Breast epithelium (tissue), 4 donors: ENCODE data around the gene ADM. TPM values are rescaled to one million over a fixed set of nuclear protein-coding genes. Genes with fewer than 3 reads are reported as not detected.

Experiments used
- DNase-seq, 2 donors: peaks; one replicate each; pipeline ENCODE4 v3.0.0-alpha.2; 2019; ENCODE audit warnings: low spot score in 2 of 2
- H3K27ac ChIP-seq, 2 donors: fragments of 200-600 bp; sonication (generic) in 1 of 2; one replicate each; pipeline ENCODE4 v1.5.1; 2016 to 2019; ENCODE audit warnings: mild to moderate bottlenecking in 1 of 2
- H3K27me3 ChIP-seq, 2 donors: fragments of 200-600 bp; sonication (generic) in 1 of 2; one replicate each; pipeline versions ENCODE4 v1.5.1 to v1.6.0; 2017 to 2019; ENCODE audit warnings: control low read depth in 1 of 2, mild to moderate bottlenecking in 1 of 2
- H3K36me3 ChIP-seq: fragments of 200-600 bp; one replicate; pipeline ENCODE4 v1.5.1; 2019
- H3K4me1 ChIP-seq, 2 donors: fragments of 200-600 bp; sonication (generic); one replicate each; pipeline ENCODE4 v1.5.1; 2016 to 2019; ENCODE audit warnings: control low read depth in 1 of 2
- H3K4me3 ChIP-seq, 3 donors: fragments of 200-600 bp; sonication (generic); 1 replicate in 2 of 3; 2 replicates in 1 of 3; pipeline ENCODE4 v1.5.1; 2016 to 2019; ENCODE audit warnings: mild to moderate bottlenecking in 3 of 3, moderate library complexity in 2 of 3
- H3K9me3 ChIP-seq, 2 donors: fragments of 200-600 bp; sonication (generic) in 1 of 2; one replicate each; pipeline ENCODE4 v1.5.1; 2016 to 2019; ENCODE audit warnings: control low read depth in 1 of 2
- POLR2A ChIP-seq: fragments of 450-650 bp; IDR thresholded peaks from one replicate; pipeline ENCODE4 v1.6.1; 2016; ENCODE audit warnings: antibody characterized with exemption, mild to moderate bottlenecking, moderate library complexity
- POLR2AphosphoS5 ChIP-seq, 3 donors: sonication (generic); formaldehyde crosslinking; IDR thresholded peaks; one replicate each; pipeline ENCODE4 v1.6.1; 2017; ENCODE audit warnings: antibody characterized with exemption in 3 of 3
- intact Hi-C: fragments of 100-400 bp; cut with DNase I; formaldehyde crosslinking; loops from one replicate; pipeline ENCODE4 v1.15.1; 2023; ENCODE audit warnings: low total_unique reads
- total RNA-seq, 3 donors: library from RNA; depleted of rRNA; stranded (reverse); fragments of >200 nt; gene quantifications; one replicate each; pipeline ENCODE4 v1.1.0, GENCODE V29; 2016
- TF ChIP-seq, protein P1 (sequence below), 3 donors: fragments of 450-650 bp; IDR thresholded peaks; one replicate each; pipeline ENCODE4 v1.5.1; 2016 to 2017; ENCODE audit warnings: antibody characterized with exemption in 3 of 3, mild to moderate bottlenecking in 3 of 3, moderate library complexity in 3 of 3

Gene ADM
- total RNA-seq, 3 donors from 2014 or later: 77.1 to 279 (median 252) TPM

DNA sequence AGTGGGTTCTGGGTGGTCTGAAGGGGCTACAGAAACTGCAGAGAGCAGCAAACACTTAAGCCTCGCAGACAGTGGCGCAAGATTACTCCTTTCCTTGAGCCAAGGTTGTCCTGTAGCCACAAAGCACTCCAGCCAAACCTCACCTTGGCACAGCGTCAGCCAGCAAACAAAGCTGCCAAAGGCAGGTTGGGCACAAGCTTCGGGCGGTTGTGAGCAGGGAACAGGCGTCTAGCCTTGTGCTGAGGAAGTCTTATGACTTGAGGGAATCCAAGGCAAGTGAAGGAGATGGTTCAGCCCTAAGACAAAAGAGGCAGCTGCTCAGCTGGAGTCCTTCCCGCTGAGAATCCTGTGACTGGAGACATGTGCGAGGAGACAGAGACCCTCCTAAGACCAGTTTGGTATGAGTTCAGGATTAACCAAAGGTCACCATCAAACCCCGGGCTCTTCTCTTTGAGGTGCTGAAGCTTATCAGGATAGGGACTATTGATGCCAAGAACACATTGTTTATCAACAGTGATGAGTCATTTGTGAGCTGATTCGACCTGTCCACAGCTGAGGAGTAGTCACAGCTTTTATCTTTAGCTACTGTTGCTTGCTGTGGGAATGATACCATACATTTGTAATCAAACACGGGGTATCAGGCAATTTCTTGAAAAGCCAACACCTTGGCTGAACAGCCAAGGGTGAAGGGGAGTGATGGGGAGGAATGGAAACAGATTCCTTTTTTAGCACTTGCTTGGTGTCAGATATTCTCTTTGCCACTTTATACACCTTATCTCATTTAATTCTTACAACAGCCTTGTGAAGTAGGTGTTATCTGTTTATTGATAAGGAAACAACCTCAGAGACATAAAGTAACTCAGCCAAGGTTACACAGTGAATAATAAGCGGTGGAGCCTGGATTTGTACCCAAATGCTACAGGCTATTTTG lies 4.6 kb downstream of the ADM start:
- H3K36me3 ChIP-seq: no peaks in the 10 kb centered on the region
- H3K27me3 ChIP-seq: no peaks in the 10 kb centered on the region
- DNase-seq: peak; percentile 83 to 88
- peaks cover 0 to 5% of the 10 kb centered on the region in 2 donors for H3K4me1 ChIP-seq
- H3K4me3 ChIP-seq: peak overlapping the region in 1 of 3 donors; percentile 93
- H3K9me3 ChIP-seq: no peaks in the 10 kb centered on the region
- H3K27ac ChIP-seq: peak overlapping the region; percentile 81 to 95
- peak; percentile 66 to 90 (median 84) for TF ChIP-seq POLR2AphosphoS5 (IDR thresholded peaks at IDR 0.05)
- TF ChIP-seq, protein P1, sequence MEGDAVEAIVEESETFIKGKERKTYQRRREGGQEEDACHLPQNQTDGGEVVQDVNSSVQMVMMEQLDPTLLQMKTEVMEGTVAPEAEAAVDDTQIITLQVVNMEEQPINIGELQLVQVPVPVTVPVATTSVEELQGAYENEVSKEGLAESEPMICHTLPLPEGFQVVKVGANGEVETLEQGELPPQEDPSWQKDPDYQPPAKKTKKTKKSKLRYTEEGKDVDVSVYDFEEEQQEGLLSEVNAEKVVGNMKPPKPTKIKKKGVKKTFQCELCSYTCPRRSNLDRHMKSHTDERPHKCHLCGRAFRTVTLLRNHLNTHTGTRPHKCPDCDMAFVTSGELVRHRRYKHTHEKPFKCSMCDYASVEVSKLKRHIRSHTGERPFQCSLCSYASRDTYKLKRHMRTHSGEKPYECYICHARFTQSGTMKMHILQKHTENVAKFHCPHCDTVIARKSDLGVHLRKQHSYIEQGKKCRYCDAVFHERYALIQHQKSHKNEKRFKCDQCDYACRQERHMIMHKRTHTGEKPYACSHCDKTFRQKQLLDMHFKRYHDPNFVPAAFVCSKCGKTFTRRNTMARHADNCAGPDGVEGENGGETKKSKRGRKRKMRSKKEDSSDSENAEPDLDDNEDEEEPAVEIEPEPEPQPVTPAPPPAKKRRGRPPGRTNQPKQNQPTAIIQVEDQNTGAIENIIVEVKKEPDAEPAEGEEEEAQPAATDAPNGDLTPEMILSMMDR (IDR thresholded peaks at IDR 0.05): no peak
- no peak for TF ChIP-seq POLR2A
- intact Hi-C loops: loop anchor here (5.0 to 10.0 kb wide), 2 partner anchors 95 to 552 kb away; no protein-coding TSS in a partner anchor

DNA sequence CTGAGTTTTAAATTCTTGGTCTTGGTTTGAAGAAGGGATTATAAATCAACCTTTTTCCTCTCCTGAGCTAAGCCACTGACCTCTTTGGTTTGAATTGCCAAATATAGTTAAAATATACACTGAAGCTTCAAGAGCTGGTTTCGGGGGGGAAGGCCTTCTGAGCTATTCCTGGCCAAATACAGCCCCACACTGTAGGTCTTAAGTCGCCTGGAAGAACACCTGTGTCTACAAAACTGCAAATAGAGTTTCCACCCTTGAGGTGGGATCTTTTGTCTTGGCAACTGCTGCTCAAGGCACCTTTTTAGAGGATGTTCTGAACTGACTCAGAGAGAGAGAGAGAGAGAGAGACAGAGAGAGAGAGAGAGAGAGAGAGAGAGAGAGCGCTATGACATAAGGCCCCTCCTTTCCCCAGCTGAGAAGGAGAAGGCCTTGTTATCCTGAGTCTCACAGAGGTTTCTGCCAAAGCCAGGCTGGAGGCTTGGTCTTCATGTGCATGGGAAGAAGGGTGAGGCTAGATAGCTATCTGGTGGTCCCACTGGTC lies 5.5 kb downstream of the ADM start:
- Histone ChIP-seq H3K9me3 (no peaks in the 10 kb centered on the region), H3K4me1 (peaks cover 0 to 5% of the 10 kb centered on the region in 2 donors), H3K27ac (peak overlapping the region in 1 of 2 donors; percentile 95), H3K27me3 (no peaks in the 10 kb centered on the region), H3K36me3 (no peaks in the 10 kb centered on the region), H3K4me3 (no peak overlapping the region)
- TF ChIP-seq POLR2A (no peak), POLR2AphosphoS5 (IDR thresholded peaks at IDR 0.05) (no peak)
- TF ChIP-seq, protein P1 (IDR thresholded peaks at IDR 0.05): no peak
- intact Hi-C loops: no loop called here
- DNase-seq: no peak

DNA sequence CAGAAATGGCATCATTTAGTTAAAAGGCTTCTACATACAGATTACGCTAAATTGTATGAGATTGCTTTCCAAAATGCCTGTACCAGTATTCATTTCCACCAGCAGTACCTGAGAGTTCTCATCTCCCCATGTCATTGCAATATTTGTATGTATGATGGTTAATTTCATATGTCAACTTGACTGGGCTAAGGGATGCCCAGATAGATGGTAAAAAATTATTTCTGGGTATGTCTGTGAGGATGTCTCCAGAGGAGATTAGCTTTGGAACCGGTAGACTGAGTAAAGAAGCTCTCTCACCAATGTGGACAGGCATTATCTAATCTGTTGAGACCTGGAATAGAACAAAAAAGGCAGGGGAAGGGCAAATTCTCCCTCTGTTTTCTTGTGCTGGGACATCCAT lies 6.9 kb downstream of the ADM start:
- no peaks in the 10 kb centered on the region for H3K9me3 ChIP-seq
- no peak overlapping the region for H3K27ac ChIP-seq
- TF ChIP-seq POLR2AphosphoS5 (IDR thresholded peaks at IDR 0.05): no peak
- TF ChIP-seq, protein P1 (IDR thresholded peaks at IDR 0.05): no peak
- TF ChIP-seq POLR2A: no peak
- H3K4me3 ChIP-seq: no peak overlapping the region
- H3K4me1 ChIP-seq: peaks cover 0 to 5% of the 10 kb centered on the region in 2 donors
- intact Hi-C loops: no loop called here
- H3K36me3 ChIP-seq: no peaks in the 10 kb centered on the region
- no peak for DNase-seq
- no peaks in the 10 kb centered on the region for H3K27me3 ChIP-seq

DNA sequence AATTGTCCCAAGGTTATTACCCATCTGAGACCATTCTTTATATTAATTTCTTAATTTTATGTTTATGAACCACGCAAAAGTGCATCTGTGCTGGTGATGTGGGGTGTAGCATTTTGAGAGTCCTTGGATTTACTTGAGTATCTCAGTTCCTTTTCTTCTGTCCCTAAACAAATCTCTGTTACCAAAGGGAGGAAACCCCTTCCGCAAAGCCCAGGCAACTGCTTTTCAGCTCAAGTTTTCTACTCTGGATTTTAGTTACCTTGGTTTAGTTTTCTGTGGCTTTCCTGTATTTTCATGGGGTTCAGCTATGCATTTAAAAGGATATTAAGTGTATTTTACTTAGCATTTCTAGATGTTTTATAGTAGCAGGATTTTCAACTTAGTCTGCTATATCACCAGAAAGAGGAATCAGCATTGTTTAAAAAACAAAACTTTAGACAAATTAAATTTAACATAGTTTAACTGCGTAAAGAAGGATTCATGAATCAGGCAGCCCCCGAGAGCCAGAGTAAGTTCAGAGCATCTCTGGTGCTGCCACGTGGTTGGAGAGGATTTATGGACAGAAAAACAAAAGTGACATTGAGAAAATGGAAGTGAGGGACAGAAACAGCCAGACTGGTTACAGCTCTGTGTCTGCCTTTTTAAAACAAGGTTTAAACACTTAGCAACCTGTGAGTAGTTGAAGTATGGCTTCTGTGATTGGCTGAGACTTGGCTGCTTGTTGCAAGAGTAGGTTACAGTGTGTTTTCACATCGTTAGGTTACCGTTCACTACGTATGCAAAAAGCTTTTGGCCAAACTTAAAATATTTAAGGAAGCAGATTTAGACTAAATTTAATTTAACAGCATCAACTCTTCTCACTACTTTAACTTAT lies 9.6 kb downstream of the ADM start:
- TF ChIP-seq POLR2AphosphoS5 (IDR thresholded peaks at IDR 0.05): no peak
- TF ChIP-seq, protein P1 (IDR thresholded peaks at IDR 0.05): no peak
- TF ChIP-seq POLR2A: no peak
- H3K36me3 ChIP-seq: no peaks in the 10 kb centered on the region
- intact Hi-C loops: no loop called here
- H3K27me3 ChIP-seq: no peaks in the 10 kb centered on the region
- no peak for DNase-seq
- no peak overlapping the region for H3K4me3 ChIP-seq
- no peaks in the 10 kb centered on the region for H3K4me1 ChIP-seq
- no peaks in the 10 kb centered on the region for H3K9me3 ChIP-seq
- H3K27ac ChIP-seq: no peak overlapping the region
